GM23338 (cell line): ENCODE measurements around the gene BMPR2. TPM values are rescaled to one million over a fixed set of nuclear protein-coding genes. Genes with fewer than 3 reads are reported as not detected.

ENCODE experiments used
- ATAC-seq: fragments of 200-7000 bp; cut with Tn5 transposase; 3 replicates; pipeline ENCODE4 v1.9.1; 2020
- DNase-seq: peaks from one replicate; pipeline ENCODE4 v3.0.0-alpha.2; 2015; ENCODE audit warnings: low spot score
- H2AFZ ChIP-seq: fragments of 200-600 bp; sonication (generic); 2 replicates; pipeline ENCODE4 v1.8.0; 2016; ENCODE audit warnings: antibody characterized with exemption, mild to moderate bottlenecking, moderate library complexity
- H3F3A ChIP-seq: fragments of 200-600 bp; sonication (generic); replicated peaks from 2 replicates; pipeline ENCODE4 v1.8.0; 2017; ENCODE audit warnings: antibody characterized with exemption, mixed run types, low read depth
- H3K27ac ChIP-seq: fragments of 200-600 bp; sonication (generic); 2 replicates; pipeline ENCODE4 v1.6.1; 2016; ENCODE audit warnings: low read depth
- H3K27me3 ChIP-seq: fragments of 200-600 bp; sonication (generic); 2 replicates; pipeline ENCODE4 v1.8.0; 2016; ENCODE audit warnings: mild to moderate bottlenecking, mixed run types, moderate library complexity; ENCODE audit not compliant: insufficient read depth
- H3K36me3 ChIP-seq: fragments of 200-600 bp; sonication (generic); 2 replicates; pipeline ENCODE4 v1.8.0; 2016; ENCODE audit warnings: mild to moderate bottlenecking; ENCODE audit not compliant: insufficient read depth
- H3K4me1 ChIP-seq: fragments of 200-600 bp; sonication (generic); 2 replicates; pipeline ENCODE4 v1.8.0; 2016; ENCODE audit warnings: mild to moderate bottlenecking, moderate library complexity; ENCODE audit not compliant: insufficient read depth
- H3K4me2 ChIP-seq: fragments of 200-600 bp; sonication (generic); 2 replicates; pipeline ENCODE4 v1.7.1; 2017; ENCODE audit warnings: mixed run types
- H3K4me3 ChIP-seq: fragments of 200-600 bp; sonication (generic); 2 replicates; pipeline ENCODE4 v1.6.1; 2016; ENCODE audit warnings: mixed run types
- H3K79me2 ChIP-seq: fragments of 200-600 bp; sonication (generic); replicated peaks from 2 replicates; pipeline ENCODE4 v1.8.0; 2017; ENCODE audit warnings: mild to moderate bottlenecking; ENCODE audit not compliant: insufficient read depth
- H3K9me2 ChIP-seq: fragments of 200-600 bp; sonication (generic); 2 replicates; pipeline ENCODE4 v1.8.0; 2017; ENCODE audit not compliant: insufficient read depth
- H4K20me1 ChIP-seq: fragments of 200-600 bp; sonication (generic); replicated peaks from 2 replicates; pipeline ENCODE4 v1.8.0; 2017; ENCODE audit warnings: mild to moderate bottlenecking; ENCODE audit not compliant: insufficient read depth
- H3K27ac Mint-ChIP-seq: 2 replicates; pipeline ENCODE4 v1.8.0; 2020; ENCODE audit warnings: inconsistent platforms, mild to moderate bottlenecking, moderate library complexity, mixed read lengths
- H3K27me3 Mint-ChIP-seq: 3 replicates; pipeline ENCODE4 v1.8.0; 2022; ENCODE audit warnings: low read depth, mild to moderate bottlenecking, moderate library complexity, mixed read lengths, inconsistent platforms; ENCODE audit not compliant: insufficient read depth, poor library complexity
- H3K36me3 Mint-ChIP-seq: 3 replicates; pipeline ENCODE4 v1.8.0; 2021; ENCODE audit warnings: low read depth, mild to moderate bottlenecking, inconsistent platforms, moderate library complexity, mixed read lengths
- H3K4me1 Mint-ChIP-seq: 3 replicates; pipeline ENCODE4 v1.8.0; 2020; ENCODE audit warnings: mild to moderate bottlenecking, inconsistent platforms, mixed read lengths
- H3K4me3 Mint-ChIP-seq: 3 replicates; pipeline ENCODE4 v1.8.0; 2021; ENCODE audit warnings: moderate library complexity, mild to moderate bottlenecking, inconsistent platforms, mixed read lengths
- H3K9me3 Mint-ChIP-seq: 3 replicates; pipeline ENCODE4 v1.8.0; 2020; ENCODE audit warnings: moderate library complexity, mild to moderate bottlenecking, inconsistent platforms, mixed read lengths
- CREB1 ChIP-seq: fragments of 250-450 bp; sonication (Bioruptor Pico); IDR thresholded peaks from 2 replicates; pipeline ENCODE4 v1.5.0; 2020; ENCODE audit warnings: low read depth, mild to moderate bottlenecking, moderate library complexity
- EZH2 ChIP-seq: fragments of 200-600 bp; sonication (generic); IDR thresholded peaks from one replicate; pipeline ENCODE4 v1.8.0; 2017; ENCODE audit warnings: antibody characterized with exemption, mild to moderate bottlenecking, low read depth; ENCODE audit not compliant: unreplicated experiment
- EZH2phosphoT487 ChIP-seq: fragments of 200-600 bp; sonication (generic); IDR thresholded peaks from one replicate; pipeline ENCODE4 v1.8.1; 2018; ENCODE audit warnings: antibody characterized with exemption; ENCODE audit not compliant: unreplicated experiment
- JUNB ChIP-seq: IDR thresholded peaks from one replicate; pipeline ENCODE4 v1.6.1; 2016; ENCODE audit warnings: antibody characterized with exemption; ENCODE audit not compliant: unreplicated experiment
- NANOG ChIP-seq: IDR thresholded peaks from 2 replicates; pipeline ENCODE4 v1.6.1; 2016; ENCODE audit warnings: antibody characterized with exemption, borderline replicate concordance
- POLR2AphosphoS5 ChIP-seq: IDR thresholded peaks from 2 replicates; pipeline ENCODE4 v1.6.1; 2016; ENCODE audit warnings: antibody characterized with exemption, low read depth
- REST ChIP-seq: IDR thresholded peaks from one replicate; pipeline ENCODE4 v1.6.1; 2018; ENCODE audit warnings: antibody characterized with exemption; ENCODE audit not compliant: unreplicated experiment
- STAT1 ChIP-seq: IDR thresholded peaks from one replicate; pipeline ENCODE4 v1.6.1; 2016; ENCODE audit warnings: antibody characterized with exemption; ENCODE audit not compliant: unreplicated experiment
- ZNF114 ChIP-seq: fragments of 250-450 bp; sonication (Bioruptor Pico); IDR thresholded peaks from 2 replicates; pipeline ENCODE4 v1.5.0; 2020; ENCODE audit warnings: mild to moderate bottlenecking, moderate library complexity
- ZNF331 ChIP-seq: fragments of 250-450 bp; sonication (Bioruptor Pico); IDR thresholded peaks from 2 replicates; pipeline ENCODE4 v1.5.0; 2020; ENCODE audit warnings: low read depth, mild to moderate bottlenecking, moderate library complexity
- ZNF462 ChIP-seq: fragments of 250-450 bp; sonication (Bioruptor Pico); IDR thresholded peaks from 2 replicates; pipeline ENCODE4 v1.5.0; 2020; ENCODE audit warnings: mild to moderate bottlenecking, moderate library complexity
- polyA plus RNA-seq: library from polyadenylated mRNA; unstranded; fragments of >200 nt; fragmentation: Nextera tagmentation; extraction: Ambion mirVana; gene quantifications from 2 replicates; pipeline ENCODE4 v1.2.1, GENCODE V29; 2016
- total RNA-seq: library from RNA; depleted of rRNA; stranded (reverse); fragments of >200 nt; shearing (Covaris generic); gene quantifications from 2 replicates; pipeline ENCODE4 v1.2.3, GENCODE V29; 2014
- TF ChIP-seq, protein P1 (sequence below): IDR thresholded peaks from 2 replicates; pipeline ENCODE4 v1.6.1; 2016; ENCODE audit warnings: antibody characterized with exemption
- TF ChIP-seq, protein P2 (sequence below), 2 experiments: fragments of 200-600 bp in 1 of 2; sonication (generic) in 1 of 2; conservative IDR thresholded peaks; 2 replicates each; pipeline versions ENCODE4 v1.5.1 to v1.6.1; 2016 to 2017; ENCODE audit warnings: antibody characterized with exemption in 2 of 2, low read depth in 2 of 2, mild to moderate bottlenecking in 2 of 2, moderate library complexity in 1 of 2

Gene BMPR2
- total and polyA plus RNA-seq, 2 experiments from 2014 or later = 6.7 to 21.6 TPM

DNA sequence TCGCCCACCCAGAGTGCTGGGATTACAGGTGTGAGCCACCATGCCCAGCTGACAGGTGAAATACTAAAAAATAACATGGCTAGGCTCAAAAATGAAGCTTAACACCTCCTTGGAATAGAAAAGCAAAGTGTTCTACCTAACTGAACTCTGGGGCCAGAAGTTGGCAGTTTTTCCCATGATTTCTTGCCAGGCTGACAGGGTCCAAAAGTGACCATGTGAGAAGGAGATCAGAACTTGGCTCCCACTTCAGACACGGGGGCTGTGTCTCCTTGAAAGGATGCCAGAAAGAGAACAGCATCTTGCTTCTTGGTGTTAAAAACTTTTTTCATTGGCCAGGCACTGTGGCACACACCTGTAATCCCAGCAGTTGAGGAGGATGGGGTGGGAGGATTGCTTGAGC is 47.0 kb downstream of the BMPR2 start:
- Mint-ChIP-seq H3K36me3 (peaks cover 5% of the 10 kb centered on the region; the same call in 1 of the 3 replicates), H3K4me1 (peaks cover 29% of the 10 kb centered on the region)
- H4K20me1 ChIP-seq = no peaks in the 10 kb centered on the region

More for the DNA sequence above, 47.0 kb downstream of the BMPR2 start:
- Mint-ChIP-seq H3K27ac (no peak overlapping the region), H3K9me3 (no peaks in the 10 kb centered on the region; the same call in 1 of the 3 replicates), H3K4me3 (no peak overlapping the region), H3K27me3 (peaks cover 3% of the 10 kb centered on the region)
- Histone ChIP-seq H2AFZ (no peak overlapping the region), H3K9me2 (no peaks in the 10 kb centered on the region), H3F3A (peaks cover under 1% of the 10 kb centered on the region; the same call in 1 of the 2 replicates), H3K27ac (0 out of 2 replicates have a peak overlapping the region, but pooled peaks have one; percentile 32), H3K4me1 (peaks cover 43% of the 10 kb centered on the region), H3K4me2 (no peak overlapping the region), H3K4me3 (no peak overlapping the region), H3K27me3 (no peaks in the 10 kb centered on the region), H3K79me2 (peaks cover 79% of the 10 kb centered on the region), H3K36me3 (no peaks in the 10 kb centered on the region)
- no peak for ATAC-seq
- TF ChIP-seq POLR2AphosphoS5 (no peak), JUNB (no peak), REST (no peak), STAT1 (no peak), EZH2 (no peak), ZNF462 (CRISPR knock-in tag) (no peak), CREB1 (CRISPR knock-in tag) (no peak), NANOG (no peak), EZH2phosphoT487 (no peak), ZNF331 (no peak), ZNF114 (CRISPR knock-in tag) (no peak)
- TF ChIP-seq, protein P1, sequence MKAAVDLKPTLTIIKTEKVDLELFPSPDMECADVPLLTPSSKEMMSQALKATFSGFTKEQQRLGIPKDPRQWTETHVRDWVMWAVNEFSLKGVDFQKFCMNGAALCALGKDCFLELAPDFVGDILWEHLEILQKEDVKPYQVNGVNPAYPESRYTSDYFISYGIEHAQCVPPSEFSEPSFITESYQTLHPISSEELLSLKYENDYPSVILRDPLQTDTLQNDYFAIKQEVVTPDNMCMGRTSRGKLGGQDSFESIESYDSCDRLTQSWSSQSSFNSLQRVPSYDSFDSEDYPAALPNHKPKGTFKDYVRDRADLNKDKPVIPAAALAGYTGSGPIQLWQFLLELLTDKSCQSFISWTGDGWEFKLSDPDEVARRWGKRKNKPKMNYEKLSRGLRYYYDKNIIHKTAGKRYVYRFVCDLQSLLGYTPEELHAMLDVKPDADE = no peak
- TF ChIP-seq, protein P2, sequence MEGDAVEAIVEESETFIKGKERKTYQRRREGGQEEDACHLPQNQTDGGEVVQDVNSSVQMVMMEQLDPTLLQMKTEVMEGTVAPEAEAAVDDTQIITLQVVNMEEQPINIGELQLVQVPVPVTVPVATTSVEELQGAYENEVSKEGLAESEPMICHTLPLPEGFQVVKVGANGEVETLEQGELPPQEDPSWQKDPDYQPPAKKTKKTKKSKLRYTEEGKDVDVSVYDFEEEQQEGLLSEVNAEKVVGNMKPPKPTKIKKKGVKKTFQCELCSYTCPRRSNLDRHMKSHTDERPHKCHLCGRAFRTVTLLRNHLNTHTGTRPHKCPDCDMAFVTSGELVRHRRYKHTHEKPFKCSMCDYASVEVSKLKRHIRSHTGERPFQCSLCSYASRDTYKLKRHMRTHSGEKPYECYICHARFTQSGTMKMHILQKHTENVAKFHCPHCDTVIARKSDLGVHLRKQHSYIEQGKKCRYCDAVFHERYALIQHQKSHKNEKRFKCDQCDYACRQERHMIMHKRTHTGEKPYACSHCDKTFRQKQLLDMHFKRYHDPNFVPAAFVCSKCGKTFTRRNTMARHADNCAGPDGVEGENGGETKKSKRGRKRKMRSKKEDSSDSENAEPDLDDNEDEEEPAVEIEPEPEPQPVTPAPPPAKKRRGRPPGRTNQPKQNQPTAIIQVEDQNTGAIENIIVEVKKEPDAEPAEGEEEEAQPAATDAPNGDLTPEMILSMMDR (conservative IDR thresholded peaks at IDR 0.05; ENCODE audit: low read depth in 2 of 2) = no peak
- DNase-seq = no peak
